HL-60 (cell line): ENCODE measurements around the gene AKAP10.

Experiments used
- CTCF ChIP-seq: IDR thresholded peaks from one replicate; pipeline ENCODE4 v1.5.1; 2011; ENCODE audit warnings: low read length, control low read depth, inconsistent platforms; ENCODE audit not compliant: insufficient read depth
- GABPA ChIP-seq: IDR thresholded peaks from 2 replicates; pipeline ENCODE4 v1.6.1; 2012; ENCODE audit warnings: low read depth
- POLR2AphosphoS5 ChIP-seq: IDR thresholded peaks from 2 replicates; pipeline ENCODE4 v1.6.1; 2012; ENCODE audit warnings: low read depth
- TF ChIP-seq, protein P1 (sequence below): IDR thresholded peaks from 2 replicates; pipeline ENCODE4 v1.6.1; 2012; ENCODE audit warnings: low read depth; ENCODE audit not compliant: insufficient replicate concordance

GRCh38 chr17:19933221-19933620 lies 44.4 kb downstream of the AKAP10 start:
- TF ChIP-seq CTCF (no peak), POLR2AphosphoS5 (no peak), GABPA (no peak)
- TF ChIP-seq, protein P1, sequence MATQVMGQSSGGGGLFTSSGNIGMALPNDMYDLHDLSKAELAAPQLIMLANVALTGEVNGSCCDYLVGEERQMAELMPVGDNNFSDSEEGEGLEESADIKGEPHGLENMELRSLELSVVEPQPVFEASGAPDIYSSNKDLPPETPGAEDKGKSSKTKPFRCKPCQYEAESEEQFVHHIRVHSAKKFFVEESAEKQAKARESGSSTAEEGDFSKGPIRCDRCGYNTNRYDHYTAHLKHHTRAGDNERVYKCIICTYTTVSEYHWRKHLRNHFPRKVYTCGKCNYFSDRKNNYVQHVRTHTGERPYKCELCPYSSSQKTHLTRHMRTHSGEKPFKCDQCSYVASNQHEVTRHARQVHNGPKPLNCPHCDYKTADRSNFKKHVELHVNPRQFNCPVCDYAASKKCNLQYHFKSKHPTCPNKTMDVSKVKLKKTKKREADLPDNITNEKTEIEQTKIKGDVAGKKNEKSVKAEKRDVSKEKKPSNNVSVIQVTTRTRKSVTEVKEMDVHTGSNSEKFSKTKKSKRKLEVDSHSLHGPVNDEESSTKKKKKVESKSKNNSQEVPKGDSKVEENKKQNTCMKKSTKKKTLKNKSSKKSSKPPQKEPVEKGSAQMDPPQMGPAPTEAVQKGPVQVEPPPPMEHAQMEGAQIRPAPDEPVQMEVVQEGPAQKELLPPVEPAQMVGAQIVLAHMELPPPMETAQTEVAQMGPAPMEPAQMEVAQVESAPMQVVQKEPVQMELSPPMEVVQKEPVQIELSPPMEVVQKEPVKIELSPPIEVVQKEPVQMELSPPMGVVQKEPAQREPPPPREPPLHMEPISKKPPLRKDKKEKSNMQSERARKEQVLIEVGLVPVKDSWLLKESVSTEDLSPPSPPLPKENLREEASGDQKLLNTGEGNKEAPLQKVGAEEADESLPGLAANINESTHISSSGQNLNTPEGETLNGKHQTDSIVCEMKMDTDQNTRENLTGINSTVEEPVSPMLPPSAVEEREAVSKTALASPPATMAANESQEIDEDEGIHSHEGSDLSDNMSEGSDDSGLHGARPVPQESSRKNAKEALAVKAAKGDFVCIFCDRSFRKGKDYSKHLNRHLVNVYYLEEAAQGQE: no peak
